MM.1S (cell line): ENCODE measurements around the gene FHOD1.

Source experiments
- DNase-seq: peaks from one replicate; pipeline ENCODE4 v3.0.0-alpha.2; 2015
- H2AFZ ChIP-seq: fragments of 300-600 bp; sonication (generic); 2 replicates; pipeline ENCODE4 v1.6.0; 2016; ENCODE audit warnings: antibody characterized with exemption, low read length
- H3F3A ChIP-seq: fragments of 300-600 bp; sonication (generic); 2 replicates; pipeline ENCODE4 v1.6.1; 2016; ENCODE audit warnings: mild to moderate bottlenecking, antibody characterized with exemption, low read length, moderate library complexity, mixed read lengths; ENCODE audit not compliant: insufficient read depth
- H3K27ac ChIP-seq: fragments of 300-600 bp; sonication (generic); 2 replicates; pipeline ENCODE4 v1.5.1; 2016; ENCODE audit warnings: mild to moderate bottlenecking, low read length
- H3K27me3 ChIP-seq: fragments of 300-600 bp; sonication (generic); replicated peaks from 2 replicates; pipeline ENCODE4 v1.6.0; 2016; ENCODE audit warnings: low read length; ENCODE audit not compliant: insufficient read depth
- H3K36me3 ChIP-seq: fragments of 300-600 bp; sonication (generic); replicated peaks from 2 replicates; pipeline ENCODE4 v1.6.1; 2016; ENCODE audit warnings: mild to moderate bottlenecking, low read length, mixed read lengths; ENCODE audit not compliant: insufficient read depth
- H3K4me1 ChIP-seq: fragments of 300-600 bp; sonication (generic); 2 replicates; pipeline ENCODE4 v1.6.1; 2016; ENCODE audit warnings: low read length, mixed read lengths
- H3K4me2 ChIP-seq: fragments of 300-600 bp; sonication (generic); 2 replicates; pipeline ENCODE4 v1.6.0; 2016; ENCODE audit warnings: low read depth, low read length
- H3K4me3 ChIP-seq: fragments of 300-600 bp; sonication (generic); 2 replicates; pipeline ENCODE4 v1.5.1; 2016; ENCODE audit warnings: low read length, mixed read lengths
- H3K79me2 ChIP-seq: fragments of 300-600 bp; sonication (generic); 2 replicates; pipeline ENCODE4 v1.6.1; 2016; ENCODE audit warnings: mixed run types, low read length, mixed read lengths
- H3K9ac ChIP-seq: fragments of 300-600 bp; sonication (generic); 2 replicates; pipeline ENCODE4 v1.6.1; 2016; ENCODE audit warnings: low read length, mixed read lengths
- H3K9me2 ChIP-seq: fragments of 300-600 bp; sonication (generic); replicated peaks from 2 replicates; pipeline ENCODE4 v1.6.1; 2016; ENCODE audit warnings: mild to moderate bottlenecking, low read length, mixed read lengths; ENCODE audit not compliant: insufficient read depth
- H3K9me3 ChIP-seq: fragments of 300-600 bp; sonication (generic); replicated peaks from 2 replicates; pipeline ENCODE4 v1.6.1; 2016; ENCODE audit warnings: mild to moderate bottlenecking, low read length, mixed read lengths; ENCODE audit not compliant: insufficient read depth
- H4K20me1 ChIP-seq: fragments of 300-600 bp; sonication (generic); 2 replicates; pipeline ENCODE4 v1.6.1; 2016; ENCODE audit warnings: mild to moderate bottlenecking, low read length, moderate library complexity, mixed read lengths; ENCODE audit not compliant: insufficient read depth
- EZH2 ChIP-seq: fragments of 300-600 bp; sonication (generic); optimal IDR thresholded peaks from 2 replicates; pipeline ENCODE3; 2017; ENCODE audit warnings: low read depth, mild to moderate bottlenecking, antibody characterized with exemption, low read length, mixed read lengths
- EZH2phosphoT487 ChIP-seq: fragments of 300-600 bp; sonication (generic); IDR thresholded peaks from 2 replicates; pipeline ENCODE4 v1.6.1; 2018; ENCODE audit warnings: antibody characterized with exemption, low read length
- TF ChIP-seq, protein P1 (sequence below): fragments of 300-600 bp; sonication (generic); IDR thresholded peaks from 2 replicates; pipeline ENCODE4 v1.5.1; 2016; ENCODE audit warnings: antibody characterized with exemption, low read length, mixed read lengths

Gene FHOD1

DNA sequence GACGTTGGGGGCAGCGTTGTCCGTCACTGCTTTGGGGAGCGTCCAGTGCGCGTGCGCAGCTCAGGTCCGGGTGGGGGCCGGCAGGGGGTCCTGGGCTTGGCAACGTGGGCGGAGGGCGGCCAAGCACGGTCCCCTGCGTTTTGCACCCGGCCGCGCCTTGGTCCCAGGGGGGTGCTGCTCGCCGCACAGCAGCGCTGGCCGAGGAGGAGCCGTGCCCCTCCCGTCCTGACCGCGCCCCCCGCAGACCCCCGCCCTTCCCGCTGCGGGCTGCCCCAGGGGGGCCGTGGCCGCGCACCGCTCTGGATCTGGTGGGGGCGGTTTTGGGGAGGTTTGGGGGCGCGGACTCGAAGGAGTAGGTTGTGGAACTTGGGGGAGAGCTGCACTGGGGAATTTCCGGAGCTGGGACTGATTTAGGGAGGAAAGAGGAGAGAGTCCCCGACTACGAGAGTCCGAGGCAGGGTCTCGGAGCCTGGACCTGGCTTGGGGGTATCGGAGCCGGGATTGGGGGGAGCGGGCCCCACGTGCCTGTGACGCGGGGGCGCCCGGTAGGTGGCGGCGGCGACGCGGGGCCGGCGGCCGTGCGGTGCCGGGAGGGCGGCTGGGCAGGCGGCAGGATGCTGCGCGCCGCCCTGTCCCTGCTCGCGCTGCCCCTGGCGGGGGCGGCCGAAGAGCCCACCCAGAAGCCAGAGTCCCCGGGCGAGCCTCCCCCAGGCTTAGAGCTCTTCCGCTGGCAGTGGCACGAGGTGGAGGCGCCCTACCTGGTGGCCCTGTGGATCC, 1.3 kb upstream of the FHOD1 start, which contains the start of gene SLC9A5:
TSS of gene SLC9A5 (plus strand) at position 579 of the 777 bp plus-strand sequence. CDS start at position 615, 36 bp downstream.
- H3K27ac ChIP-seq: no peak within 1 kb of the TSS; the same call in 1 of the 2 replicates
- no peaks in the 10 kb centered on the region for H3K36me3 ChIP-seq
- TF ChIP-seq EZH2phosphoT487 (no peak), EZH2 (no peak)
- TF ChIP-seq, protein P1, sequence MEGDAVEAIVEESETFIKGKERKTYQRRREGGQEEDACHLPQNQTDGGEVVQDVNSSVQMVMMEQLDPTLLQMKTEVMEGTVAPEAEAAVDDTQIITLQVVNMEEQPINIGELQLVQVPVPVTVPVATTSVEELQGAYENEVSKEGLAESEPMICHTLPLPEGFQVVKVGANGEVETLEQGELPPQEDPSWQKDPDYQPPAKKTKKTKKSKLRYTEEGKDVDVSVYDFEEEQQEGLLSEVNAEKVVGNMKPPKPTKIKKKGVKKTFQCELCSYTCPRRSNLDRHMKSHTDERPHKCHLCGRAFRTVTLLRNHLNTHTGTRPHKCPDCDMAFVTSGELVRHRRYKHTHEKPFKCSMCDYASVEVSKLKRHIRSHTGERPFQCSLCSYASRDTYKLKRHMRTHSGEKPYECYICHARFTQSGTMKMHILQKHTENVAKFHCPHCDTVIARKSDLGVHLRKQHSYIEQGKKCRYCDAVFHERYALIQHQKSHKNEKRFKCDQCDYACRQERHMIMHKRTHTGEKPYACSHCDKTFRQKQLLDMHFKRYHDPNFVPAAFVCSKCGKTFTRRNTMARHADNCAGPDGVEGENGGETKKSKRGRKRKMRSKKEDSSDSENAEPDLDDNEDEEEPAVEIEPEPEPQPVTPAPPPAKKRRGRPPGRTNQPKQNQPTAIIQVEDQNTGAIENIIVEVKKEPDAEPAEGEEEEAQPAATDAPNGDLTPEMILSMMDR: no peak

DNA sequence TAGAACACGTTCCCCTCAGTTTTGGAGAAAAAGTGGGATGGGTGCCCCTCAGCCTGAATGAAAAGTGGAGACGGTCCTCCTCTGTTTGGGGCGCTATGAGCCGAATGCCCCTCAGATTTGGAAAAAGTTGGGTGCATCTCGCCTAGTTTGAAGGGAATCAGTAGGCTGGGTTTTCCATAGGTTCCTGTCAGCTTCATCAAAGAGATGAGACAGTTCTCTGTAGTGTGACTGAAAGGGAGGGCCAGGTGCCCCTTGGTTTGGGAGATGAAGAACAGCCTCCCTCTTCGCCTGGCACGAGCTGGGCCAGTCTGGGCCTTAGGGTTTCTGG, 756 bp upstream of the FHOD1 start:
- peak overlapping the region; percentile 62; the same call in 1 of the 2 replicates for H3K9ac ChIP-seq
- no peak for TF ChIP-seq EZH2
- TF ChIP-seq, protein P1: no peak
- no peaks in the 10 kb centered on the region for H4K20me1 ChIP-seq
- no peaks in the 10 kb centered on the region for H3K9me3 ChIP-seq
- peak overlapping the region; percentile 79 for H3K4me2 ChIP-seq
- peaks cover 36% of the 10 kb centered on the region for H3K4me1 ChIP-seq
- DNase-seq: peak; percentile 10
- H3K9me2 ChIP-seq: no peaks in the 10 kb centered on the region
- peak overlapping the region; percentile 93 for H3K4me3 ChIP-seq
- peaks cover 44% of the 10 kb centered on the region for H3F3A ChIP-seq
- no peaks in the 10 kb centered on the region for H3K36me3 ChIP-seq
- H2AFZ ChIP-seq: peak overlapping the region; percentile 94
- H3K79me2 ChIP-seq: peaks cover 28% of the 10 kb centered on the region
- H3K27me3 ChIP-seq: peaks cover 18% of the 10 kb centered on the region
- no peak overlapping the region for H3K27ac ChIP-seq

More for the DNA sequence above, 1.3 kb upstream of the FHOD1 start, which contains the start of gene SLC9A5:
- Histone ChIP-seq H3K9me2 (no peaks in the 10 kb centered on the region), H3F3A (peaks cover 44% of the 10 kb centered on the region), H4K20me1 (no peaks in the 10 kb centered on the region), H3K9ac (peak within 1 kb of the TSS; percentile 62), H3K79me2 (peaks cover 22% of the 10 kb centered on the region), H3K4me1 (peaks cover 32% of the 10 kb centered on the region), H3K4me3 (peak within 1 kb of the TSS; percentile 93), H2AFZ (peak within 1 kb of the TSS; percentile 94), H3K27me3 (peaks cover 18% of the 10 kb centered on the region), H3K9me3 (no peaks in the 10 kb centered on the region), H3K4me2 (peak within 1 kb of the TSS; percentile 79)
- DNase-seq: no peak

DNA sequence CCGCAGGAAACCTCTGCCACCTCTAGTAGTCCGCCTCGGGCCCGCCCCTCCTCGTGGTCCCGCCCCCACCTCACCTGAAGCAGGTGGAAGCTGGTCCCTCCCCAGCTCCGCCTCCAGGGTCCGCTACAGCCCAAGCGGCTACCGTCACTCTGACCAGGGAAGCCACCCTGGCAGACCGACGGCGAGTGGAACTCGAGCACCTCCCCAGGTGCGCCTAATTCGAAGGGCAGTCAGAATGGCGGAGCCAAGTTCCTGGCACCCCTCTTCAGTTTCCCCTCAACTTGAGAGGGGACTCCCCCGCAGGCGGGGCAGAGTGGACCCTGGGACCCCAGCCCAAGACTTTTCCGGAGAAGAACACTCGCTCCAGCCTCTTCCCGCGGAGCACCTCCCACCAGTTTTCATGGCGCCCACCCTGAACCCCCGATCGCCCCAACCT, 507 bp downstream of the FHOD1 start:
- peaks cover 39% of the 10 kb centered on the region for H3K79me2 ChIP-seq
- no peak for TF ChIP-seq EZH2
- no peak for TF ChIP-seq EZH2phosphoT487
- TF ChIP-seq, protein P1: 0 out of 2 replicates have a peak, but pooled peaks have one; percentile 2
- peaks cover 44% of the 10 kb centered on the region for H3F3A ChIP-seq
- H3K4me3 ChIP-seq: peak overlapping the region; percentile 93
- no peaks in the 10 kb centered on the region for H3K9me3 ChIP-seq
- peak overlapping the region; percentile 85 for H3K27ac ChIP-seq
- H3K27me3 ChIP-seq: peaks cover 18% of the 10 kb centered on the region
- H3K4me1 ChIP-seq: peaks cover 36% of the 10 kb centered on the region
- H3K36me3 ChIP-seq: no peaks in the 10 kb centered on the region
- no peaks in the 10 kb centered on the region for H4K20me1 ChIP-seq
- peak overlapping the region; percentile 71 for H2AFZ ChIP-seq
- DNase-seq: peak; percentile 89
- peak overlapping the region; percentile 79 for H3K4me2 ChIP-seq
- peak overlapping the region; percentile 80 for H3K9ac ChIP-seq
- no peaks in the 10 kb centered on the region for H3K9me2 ChIP-seq
